A204.1 (cell line): ENCODE results near the gene GSG1L2.
"Not testable (repeated sequence)": the region's sequence is repeated elsewhere in the genome, so short reads cannot be mapped to it uniquely, and the experiment has no call there.

ENCODE experiments used
- FAIRE-seq: peaks from 2 replicates; lab custom pipeline; 2012; peaks lifted over from hg19 to GRCh38; lab: Jason Lieb, UNC

Gene GSG1L2

DNA sequence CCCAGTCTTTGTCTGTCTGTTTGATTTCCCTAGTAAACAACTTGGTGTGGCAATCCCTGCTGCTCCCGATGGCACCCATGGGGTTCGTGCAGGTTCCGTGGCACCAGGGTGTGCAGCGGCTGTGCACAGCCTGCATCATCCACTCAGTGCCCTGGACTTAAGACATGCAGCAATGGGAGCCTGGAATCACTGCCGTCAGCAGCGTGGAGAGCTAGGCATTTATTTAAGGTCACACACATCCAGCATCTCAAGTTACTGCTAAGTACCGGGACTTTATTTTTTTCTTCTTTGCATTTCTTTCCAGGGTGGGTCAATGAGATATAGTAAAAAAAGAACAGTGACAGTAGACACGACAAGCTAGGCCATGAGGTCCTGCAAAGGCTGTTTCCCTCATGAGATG lies 33.3 kb downstream of the GSG1L2 start:
- FAIRE-seq = no peak

DNA sequence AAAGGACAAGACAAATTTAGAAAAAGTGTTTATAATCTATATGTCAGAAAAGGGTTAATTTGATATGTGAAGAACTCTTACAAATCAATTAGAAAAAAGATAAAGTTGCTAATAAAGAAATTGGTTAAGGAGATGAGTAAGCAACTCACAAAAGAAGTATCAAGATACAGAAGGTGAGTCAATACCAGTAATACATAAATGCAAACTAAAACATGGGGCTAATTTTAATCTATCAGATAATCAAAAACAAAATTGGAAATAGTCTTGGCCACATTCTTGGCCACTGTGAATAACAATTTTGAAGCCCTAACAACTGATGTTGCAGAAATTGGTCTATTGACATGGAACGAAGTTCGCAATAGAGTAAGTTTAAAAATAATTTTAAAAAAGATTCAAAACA lies 37.3 kb downstream of the GSG1L2 start:
- FAIRE-seq = peak; percentile 6

DNA sequence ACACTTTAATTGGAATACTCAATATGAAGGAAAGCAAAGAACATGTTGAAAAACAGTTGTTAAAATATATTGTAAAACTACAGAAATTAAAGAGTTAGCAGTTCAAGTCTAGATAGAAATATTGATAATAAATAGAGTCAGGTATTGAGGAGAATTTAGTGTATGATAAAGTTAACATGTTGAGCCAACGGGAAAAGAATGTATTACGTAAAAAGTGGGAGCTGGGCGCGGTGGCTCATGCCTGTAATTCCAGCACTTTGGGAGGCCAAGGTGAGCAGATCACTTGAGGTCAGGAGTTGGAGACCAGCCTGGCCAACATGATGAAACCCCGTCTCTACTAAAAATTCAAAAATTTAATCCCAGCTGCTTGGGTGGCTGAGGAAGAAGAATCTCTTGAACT lies 38.4 kb downstream of the GSG1L2 start:
- FAIRE-seq = not testable (repeated sequence)

DNA sequence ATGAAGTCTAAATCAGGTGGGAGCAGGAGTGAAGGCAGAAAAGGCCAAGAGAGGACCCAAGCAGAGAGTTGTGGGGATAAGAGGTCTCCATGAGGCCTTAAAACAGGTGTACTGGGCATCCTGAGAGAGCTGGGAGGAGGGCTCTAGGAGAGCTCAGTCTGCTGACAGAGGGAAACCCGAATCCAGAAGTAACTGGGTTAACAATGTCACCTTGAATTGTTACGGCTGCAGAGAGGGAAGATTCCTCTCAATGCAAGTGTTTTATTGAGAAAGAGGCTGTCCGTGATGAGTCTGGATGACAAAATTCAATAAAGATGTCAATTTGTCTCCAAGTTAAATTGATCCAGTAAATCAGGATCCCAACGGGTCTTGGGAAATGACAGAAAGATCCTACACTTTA lies 38.8 kb downstream of the GSG1L2 start:
- FAIRE-seq = no peak

DNA sequence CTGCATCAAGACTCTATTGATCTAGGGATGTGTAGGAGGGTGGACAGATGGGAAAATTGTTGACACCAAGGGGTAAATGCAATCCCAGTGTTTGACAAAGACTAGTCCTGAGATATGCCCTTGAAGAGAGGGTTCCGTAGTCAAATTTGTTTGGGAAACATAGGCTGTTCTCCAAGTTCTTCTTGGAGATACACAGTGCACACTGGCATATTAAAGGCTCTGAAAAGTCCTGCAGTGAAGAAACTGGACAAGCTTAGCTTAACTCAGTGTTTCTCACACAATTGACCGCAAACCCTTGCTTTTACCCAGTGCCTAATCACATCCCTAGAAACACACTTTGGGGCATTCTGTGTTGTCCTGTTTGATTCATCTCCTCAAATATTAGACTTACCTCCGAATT lies 41.3 kb downstream of the GSG1L2 start:
- FAIRE-seq = no peak

DNA sequence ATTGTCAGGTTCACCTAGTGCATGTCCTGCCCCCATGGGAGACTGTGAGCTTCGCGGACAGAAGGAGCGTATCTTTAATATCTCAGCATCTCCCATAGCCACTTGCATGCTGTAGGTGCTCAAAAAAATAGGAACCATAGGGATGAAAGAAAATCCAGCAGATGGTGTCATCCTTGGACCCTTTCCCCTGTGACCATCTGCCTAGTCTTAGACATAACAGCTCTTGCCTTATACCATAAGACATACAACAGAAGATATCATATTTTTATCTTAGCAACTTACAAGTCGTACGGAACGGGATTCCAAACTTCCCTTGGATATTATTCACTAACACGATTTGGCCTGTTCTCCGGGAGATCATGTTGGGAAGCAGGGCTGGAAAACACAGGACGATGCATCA lies 45.0 kb downstream of the GSG1L2 start:
- FAIRE-seq = no peak

DNA sequence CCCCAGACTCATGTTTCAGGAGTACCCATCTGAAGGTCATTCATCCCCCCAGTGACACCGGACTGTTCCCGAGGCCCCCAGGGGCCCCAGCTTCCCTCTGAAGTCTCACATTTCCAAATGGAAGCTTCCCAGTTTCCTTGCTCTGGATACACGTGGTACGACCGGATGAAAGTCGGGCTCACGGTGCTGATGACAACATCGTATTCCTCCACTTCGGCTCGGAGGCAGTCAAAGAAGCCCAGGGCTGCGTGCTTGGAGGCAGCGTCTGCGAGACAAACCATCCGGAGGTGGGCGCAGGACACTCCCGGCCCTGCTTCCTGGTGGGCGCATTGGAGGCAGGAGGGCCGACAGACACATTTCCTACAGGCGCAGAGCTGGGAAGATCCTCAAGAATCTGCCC lies 49.2 kb downstream of the GSG1L2 start:
- FAIRE-seq = no peak

DNA sequence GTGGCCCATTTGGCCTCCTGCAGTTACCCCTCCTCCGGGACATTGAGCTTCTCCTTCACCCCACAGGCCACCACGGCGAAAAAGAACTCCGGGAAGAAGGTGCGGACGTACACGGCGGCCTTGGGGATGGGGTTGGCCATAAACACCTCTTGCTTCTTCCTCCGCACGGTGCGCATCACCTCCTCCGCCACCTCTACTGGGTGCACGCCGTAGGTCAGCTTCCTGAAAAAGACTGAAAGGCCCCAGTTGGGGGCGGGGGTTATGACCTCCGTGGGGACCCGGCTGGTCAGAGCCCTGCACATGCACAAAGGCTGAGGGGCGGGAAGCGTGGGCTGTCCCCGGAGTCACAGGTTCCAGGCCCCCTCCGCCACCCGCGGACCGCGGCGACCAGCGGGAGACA lies 50.4 kb downstream of the GSG1L2 start:
- no peak for FAIRE-seq

DNA sequence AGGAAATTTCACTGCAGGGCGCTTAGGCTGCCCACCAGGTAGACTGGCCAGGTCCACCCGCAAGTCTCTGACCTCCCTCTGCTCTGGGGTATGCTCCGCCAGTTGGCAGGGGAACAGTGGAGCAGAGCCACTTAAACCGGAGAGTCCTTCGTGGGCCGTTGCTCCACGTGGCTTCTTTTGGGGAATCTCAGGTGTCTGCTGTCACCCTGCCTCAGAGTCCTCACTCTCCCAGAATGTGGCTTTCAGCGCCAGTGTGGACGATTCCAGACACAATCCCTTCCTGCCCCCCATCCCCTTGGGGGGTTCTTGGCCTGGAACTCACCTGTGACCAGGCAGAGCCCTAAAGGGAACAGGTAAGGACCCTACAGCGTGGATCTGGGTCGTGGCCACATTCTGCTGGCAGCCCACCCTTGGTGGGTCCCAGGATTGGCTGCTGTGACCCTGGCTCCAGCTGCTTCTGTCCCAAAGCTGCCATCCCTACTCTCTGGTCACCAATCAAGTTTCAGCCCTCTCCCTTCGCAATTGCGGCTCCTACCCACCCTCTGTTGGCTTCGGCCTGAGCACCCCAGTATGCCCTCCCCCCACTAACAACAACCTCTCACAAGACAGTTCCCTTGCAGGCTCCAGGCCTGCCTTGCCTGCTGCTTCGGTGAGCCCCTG lies 52.7 kb downstream of the GSG1L2 start:
- FAIRE-seq = no peak

DNA sequence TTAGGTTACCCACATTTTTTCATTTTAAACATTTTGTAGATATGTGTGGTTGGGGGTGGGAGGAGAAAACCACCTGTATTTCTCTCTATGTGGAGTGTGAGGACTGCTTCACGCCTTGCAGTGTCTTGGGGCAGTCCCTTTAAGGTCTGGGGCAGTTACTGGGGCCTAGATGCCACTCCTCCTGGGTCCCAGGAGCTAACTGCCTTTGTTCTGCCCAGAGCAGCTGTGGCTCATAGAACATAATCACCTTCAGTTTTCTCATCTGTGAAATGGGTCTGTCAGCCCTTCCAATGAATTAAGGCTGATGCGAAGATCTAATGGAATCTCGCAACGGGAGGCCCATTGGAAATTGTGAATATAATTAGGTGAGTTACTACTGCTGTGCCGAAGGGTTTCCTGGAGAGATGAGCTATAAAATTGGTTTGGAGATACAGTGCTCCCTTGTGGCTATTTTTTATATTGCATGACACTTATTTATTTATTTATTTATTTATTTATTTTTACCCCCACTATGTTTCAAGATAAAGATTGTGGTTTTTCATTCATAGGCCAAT lies 53.4 kb downstream of the GSG1L2 start:
- FAIRE-seq = peak; percentile 63

DNA sequence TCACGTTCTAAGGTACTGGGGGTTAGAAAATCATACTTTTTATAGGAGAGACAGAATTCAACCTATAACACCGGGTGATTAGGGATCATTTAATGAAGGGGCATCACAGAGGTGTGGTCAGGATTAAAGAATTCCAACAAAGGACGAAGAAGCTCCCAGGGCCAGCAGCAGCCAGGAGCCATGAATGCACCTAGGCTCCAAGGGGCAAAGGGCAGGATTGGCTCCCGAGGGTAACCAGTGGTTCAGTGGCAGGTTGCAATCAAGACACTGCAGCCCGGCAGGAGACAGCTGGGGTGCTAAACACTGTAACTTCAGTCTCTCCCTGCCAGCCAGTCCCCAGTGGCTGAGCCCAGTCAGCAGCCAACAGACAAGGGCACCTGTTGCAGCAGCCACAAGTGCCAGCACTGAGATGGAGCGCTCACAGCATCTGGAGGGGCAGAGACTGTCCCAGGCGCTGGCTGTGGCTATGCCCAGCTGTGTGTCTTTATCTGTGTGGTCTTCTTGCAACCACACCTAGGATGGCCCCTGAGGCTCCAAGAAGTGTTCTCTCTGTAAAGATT lies 54.4 kb downstream of the GSG1L2 start:
- FAIRE-seq = no peak

DNA sequence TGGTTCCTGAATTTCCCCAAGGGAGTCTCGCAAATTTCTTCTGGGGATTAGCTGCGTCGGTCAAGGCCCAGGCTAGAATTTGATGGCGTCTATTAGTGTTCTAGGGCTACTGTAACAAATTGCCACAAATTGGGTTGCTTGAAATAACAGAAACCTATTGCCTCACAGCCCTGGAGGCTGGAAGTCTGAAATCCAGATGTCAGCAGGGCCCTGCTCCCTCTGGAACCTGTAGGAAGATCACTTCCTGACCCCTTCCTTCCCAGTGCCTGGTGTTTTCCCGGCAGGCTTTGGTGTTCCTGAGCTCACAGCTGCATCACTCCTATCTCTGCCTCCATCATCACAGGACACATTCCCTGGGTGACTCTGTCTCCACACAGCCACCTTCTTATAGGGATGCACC lies 54.9 kb downstream of the GSG1L2 start:
- FAIRE-seq = no peak

DNA sequence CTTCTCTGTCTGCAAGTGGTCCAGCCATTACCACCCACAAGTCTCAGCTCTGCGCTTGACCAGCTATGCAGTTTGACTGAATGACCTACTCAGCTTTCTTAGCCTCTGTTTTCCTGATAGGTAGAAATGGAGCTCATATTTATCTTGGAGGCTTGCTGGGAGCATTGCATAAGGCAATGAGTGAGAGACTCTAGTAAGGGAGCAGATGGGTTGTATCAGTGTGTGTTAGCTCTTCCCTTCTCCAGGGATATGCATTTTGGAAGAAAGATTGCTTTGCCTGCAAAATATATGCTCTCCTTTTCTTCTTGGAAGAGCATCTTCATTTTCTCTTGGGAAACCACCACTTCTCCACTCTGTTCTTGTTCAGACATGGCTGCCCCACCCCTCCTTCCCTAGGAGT lies 56.6 kb downstream of the GSG1L2 start:
- no peak for FAIRE-seq

DNA sequence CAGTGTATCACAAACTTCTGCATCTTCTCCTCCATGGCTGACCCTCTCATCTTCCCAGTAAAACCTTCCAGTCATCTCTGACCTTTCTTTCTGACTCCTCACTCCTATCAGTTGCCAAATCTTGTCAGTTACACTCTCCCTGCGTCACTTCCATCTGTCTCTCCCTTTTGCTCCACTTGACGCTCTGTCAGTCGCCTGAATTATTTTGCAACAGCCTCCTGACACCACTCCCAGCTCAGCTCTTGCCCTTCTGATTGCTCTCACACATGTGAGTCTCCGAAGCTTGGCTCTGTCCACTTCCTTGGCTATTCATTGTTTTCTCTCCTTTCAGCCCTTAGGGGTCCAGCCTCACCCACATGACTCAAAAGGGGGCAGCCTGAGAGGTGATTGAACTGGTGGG lies 58.2 kb downstream of the GSG1L2 start:
- FAIRE-seq = no peak

DNA sequence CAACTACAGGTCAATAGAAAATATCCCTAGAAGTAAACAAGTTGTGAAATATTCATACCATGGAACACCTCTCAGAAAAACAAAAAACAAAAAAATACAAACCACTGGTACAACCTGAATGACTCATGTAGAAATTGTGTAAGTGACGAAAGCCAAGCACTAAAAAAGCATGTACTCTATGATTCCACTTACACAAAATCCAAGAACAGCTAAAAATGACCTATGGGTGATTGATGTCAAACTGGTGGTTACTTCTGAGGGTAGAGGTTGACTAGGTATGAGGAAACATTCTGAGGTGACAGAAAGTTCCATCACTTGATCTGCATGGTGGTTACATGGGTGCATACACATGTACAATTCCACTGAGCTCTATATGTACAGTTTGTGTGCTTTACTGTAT lies 61.6 kb downstream of the GSG1L2 start:
- FAIRE-seq = no peak

DNA sequence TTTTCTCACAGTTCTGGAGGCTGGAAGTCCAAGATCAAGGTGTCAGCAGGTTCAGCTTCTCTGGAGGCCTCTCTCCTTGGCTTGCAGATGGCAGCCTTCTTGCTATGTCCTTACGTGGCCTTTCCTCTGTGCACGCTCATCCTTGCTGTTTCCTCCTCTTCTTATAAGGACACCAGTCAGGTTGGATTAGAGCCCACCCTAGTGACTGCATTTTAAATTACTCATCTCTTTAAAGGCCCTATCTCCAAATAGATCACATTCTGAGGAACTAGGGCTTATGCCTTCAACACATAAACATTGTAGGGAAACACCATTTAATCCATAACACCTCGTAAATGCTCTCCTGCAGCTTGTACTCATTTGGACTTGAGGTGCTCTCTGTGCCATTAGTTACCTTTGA lies 66.8 kb downstream of the GSG1L2 start:
- no peak for FAIRE-seq
